GM18507 (cell line): ENCODE measurements around the gene ANAPC15.

Source experiments
- DNase-seq: peaks from one replicate; pipeline ENCODE4 v3.0.0; 2011; ENCODE audit warnings: low read depth; ENCODE audit not compliant: insufficient read length; ENCODE audit errors: extremely low spot score
- FAIRE-seq: peaks from 2 replicates; lab custom pipeline; 2011; peaks lifted over from hg19 to GRCh38; lab: Jason Lieb, UNC

ANAPC15 gene

GRCh38 chr11:72098741-72099140, 13.8 kb downstream of the ANAPC15 start:
- FAIRE-seq (no peak), DNase-seq (no peak)

- DNase-seq (peak; percentile 30), FAIRE-seq (peak; percentile 74)
These were observed 21.2 kb downstream of the ANAPC15 start for GRCh38 chr11:72091292-72091691.

DNA sequence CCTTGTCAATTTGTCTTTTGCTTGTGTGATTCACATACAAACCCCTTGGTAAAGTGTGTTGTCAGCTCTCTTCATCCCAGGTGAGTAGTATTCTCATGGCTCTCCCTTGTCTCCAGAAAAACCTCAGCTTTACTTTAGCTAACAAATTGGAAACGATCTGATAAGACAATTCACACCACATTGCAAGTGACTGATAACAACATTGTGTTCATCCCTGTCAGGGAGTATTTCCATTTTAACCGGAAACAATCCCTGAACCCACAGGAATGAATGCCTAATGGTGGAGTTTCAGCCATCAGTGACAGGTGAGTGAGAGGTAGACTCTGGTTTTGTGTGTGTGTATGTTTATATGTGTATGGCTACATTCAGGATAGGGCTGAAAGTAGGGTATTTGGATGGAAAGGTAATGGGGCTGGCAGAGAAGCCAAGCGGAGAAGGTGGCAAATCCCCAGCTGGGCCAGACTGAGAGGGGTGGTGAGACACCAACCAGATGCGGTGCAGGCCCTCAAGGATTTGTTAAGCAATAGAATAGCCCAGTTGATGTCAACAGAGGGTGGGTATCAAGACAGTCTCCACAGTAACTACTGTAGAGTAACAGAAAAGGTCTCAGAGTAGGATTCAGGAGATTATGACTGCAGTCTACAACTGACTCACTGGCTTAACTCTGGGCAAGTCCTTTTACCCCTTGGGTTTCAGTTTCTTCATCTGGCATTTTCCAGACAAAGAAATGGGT, 24.3 kb downstream of the ANAPC15 start:
- DNase-seq (no peak), FAIRE-seq (no peak)

GRCh38 chr11:72085621-72086351, 26.7 kb downstream of the ANAPC15 start:
- FAIRE-seq (no peak), DNase-seq (no peak)

DNA sequence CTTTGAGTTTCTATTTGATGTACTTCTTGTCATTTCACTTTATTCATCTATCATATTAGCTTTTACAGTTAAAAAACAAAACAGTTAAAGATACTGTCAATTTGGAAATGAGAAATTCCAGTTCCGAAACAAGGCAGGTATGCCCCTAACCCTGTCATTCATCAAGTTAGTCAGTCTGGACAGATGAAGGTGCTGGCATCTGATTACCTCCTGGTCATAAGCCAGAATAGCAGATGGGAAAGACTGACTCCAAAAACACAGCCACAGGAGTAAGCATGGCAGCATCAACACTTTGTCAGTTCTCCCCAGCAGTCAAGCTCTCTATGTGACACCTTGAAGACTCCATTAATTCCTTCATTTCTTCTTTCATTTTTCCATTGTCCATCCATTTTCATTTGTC, 27.5 kb downstream of the ANAPC15 start:
- no peak for DNase-seq
- no peak for FAIRE-seq

- FAIRE-seq = no peak
- no peak for DNase-seq
These were observed 28.4 kb downstream of the ANAPC15 start for GRCh38 chr11:72084076-72084475.

DNA sequence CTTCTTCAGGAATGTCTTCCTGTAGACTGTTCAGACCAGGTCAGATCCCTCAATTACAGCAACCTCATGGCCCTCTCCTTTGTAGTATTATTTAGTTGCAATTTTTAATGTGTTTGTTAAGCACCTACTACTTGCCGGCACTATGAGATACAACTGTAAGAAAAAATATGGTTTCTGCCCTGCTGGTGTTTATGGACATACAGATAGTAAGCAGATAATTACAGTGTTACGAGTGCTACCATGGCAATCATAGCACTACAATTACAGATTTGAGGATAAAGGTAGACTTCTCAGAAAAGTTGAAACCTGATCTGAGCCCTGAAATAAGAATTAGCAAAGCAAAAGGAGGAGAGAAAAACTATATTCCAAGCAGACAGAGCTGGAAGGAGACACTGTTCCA, 29.1 kb downstream of the ANAPC15 start:
- DNase-seq = no peak
- no peak for FAIRE-seq

GRCh38 chr11:72081821-72082453, 30.6 kb downstream of the ANAPC15 start:
- FAIRE-seq = no peak
- no peak for DNase-seq

DNA sequence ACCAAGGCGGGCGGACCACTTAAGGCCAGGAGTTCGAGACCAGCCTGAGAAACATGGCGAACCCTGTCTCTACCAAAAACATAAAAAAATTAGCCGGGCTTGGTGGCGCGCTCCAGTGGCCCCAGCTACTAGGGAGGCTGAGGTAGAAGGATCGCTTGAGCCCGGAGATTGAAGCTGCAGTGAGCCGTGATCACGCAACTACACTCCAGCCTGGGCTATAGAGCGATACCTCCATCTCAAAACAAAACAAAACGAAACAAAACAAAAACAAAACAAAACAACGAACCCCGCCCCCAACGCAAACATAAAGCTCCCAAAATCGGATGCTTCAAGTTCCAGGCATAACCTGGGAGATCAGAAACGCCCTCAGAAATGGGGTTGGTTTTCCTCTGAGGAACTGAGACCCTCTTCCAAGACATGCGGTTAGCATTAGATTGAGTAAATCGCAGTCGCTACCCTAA, 31.3 kb downstream of the ANAPC15 start:
- no peak for FAIRE-seq

GRCh38 chr11:72080326-72081183, 31.9 kb downstream of the ANAPC15 start, which contains the start of the genes LRRC51 and NUMA1:
LRRC51 (plus strand) TSS chr11:72080850; CDS start chr11:72089084, 8,234 bp downstream.
NUMA1 (minus strand) TSS chr11:72080542; CDS start chr11:72035943, 44,599 bp downstream.
- DNase-seq (peak; percentile 79), FAIRE-seq (peak; percentile 98)

More for the DNA sequence above, 31.3 kb downstream of the ANAPC15 start:
- no peak for DNase-seq

GRCh38 chr11:72079819-72080325, 32.6 kb downstream of the ANAPC15 start:
- DNase-seq = no peak

GRCh38 chr11:72078477-72078876, 34.0 kb downstream of the ANAPC15 start:
- FAIRE-seq (no peak), DNase-seq (no peak)

More at GRCh38 chr11:72079819-72080325, 32.6 kb downstream of the ANAPC15 start:
- no peak for FAIRE-seq

DNA sequence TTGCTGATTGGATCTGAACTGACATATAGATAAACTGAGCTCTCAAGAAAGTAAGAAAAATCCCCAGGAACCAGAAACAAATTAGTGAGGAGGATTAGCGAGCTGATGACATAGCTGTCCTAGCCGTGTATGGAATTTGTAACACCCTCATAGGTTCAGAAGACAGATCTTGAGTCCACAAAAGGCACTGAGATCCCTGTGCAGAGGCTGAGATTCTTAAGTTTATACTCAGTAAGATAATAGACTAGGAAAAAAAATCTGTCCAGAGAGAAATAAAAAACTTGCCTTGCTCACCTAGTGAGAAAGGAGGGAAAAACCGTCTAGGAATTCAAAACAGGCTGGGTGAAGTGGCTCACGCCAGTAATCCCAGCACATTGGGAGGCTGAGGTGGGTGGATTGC, 36.7 kb downstream of the ANAPC15 start:
- FAIRE-seq = no peak
- no peak for DNase-seq

- DNase-seq (no peak), FAIRE-seq (peak; percentile 15)
These were observed 37.4 kb downstream of the ANAPC15 start for GRCh38 chr11:72075109-72075508.

DNA sequence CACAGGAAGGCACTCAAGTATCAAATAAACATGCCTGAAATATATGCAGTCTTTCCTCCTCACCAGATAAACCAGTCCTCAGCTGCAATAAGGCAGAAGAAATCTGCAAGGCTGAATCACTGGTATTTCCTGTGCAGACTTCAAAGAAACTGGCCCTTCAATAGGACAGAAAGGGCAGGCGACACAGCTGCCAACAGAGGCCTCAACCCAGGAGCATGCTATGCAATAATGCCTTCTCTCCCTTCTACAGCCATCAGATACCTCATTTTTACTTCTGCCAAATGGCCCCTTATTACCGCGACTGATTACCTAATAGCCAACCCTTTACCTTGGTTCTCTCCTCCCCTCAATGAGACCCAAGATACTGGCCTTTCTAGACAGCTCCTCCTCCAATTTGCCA, 40.1 kb downstream of the ANAPC15 start:
- no peak for DNase-seq
- FAIRE-seq = no peak

DNA sequence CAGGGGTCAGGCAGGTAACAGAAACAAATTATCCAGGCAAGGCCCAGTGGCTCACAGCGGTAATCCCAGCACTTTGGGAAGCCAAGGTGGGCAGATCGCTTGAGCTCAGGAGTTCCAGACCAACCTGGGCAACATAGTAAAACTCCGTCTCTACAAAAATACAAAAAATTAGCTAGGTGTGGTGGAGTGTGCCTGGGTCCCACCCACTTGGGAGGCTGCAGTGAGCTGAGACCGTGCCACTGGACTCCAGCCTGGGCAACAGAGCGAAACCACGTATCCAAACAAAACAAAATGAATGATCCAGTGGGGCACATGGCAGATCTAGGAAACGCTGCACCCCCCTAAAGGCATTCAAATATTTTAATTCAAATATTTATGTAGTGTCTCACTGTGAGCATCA, 42.0 kb downstream of the ANAPC15 start:
- DNase-seq (no peak), FAIRE-seq (no peak)

DNA sequence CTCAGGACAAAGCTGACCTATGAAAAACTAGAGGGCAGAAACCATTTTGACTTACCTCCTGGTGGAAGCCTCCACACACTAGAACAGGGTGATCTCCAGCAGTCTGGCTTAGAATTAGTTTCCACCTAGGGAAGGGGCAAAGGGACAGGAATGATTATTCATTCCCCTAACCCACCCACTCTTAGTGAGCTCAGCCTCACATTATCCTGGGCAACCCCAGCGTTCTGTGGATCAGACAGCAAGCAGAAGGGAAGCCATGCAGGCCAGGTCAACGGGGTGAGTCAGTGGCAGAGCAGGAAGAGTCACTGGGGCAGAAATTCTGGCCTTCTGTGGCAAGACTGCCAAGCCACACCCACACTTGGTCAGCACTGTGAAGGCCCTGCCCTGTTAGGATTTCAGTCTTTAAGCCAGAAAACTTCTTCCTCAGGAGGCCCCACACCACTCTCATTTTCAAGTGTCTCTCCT, 42.7 kb downstream of the ANAPC15 start:
- no peak for DNase-seq
- peak; percentile 88 for FAIRE-seq

- DNase-seq (no peak), FAIRE-seq (peak; percentile 35)
These were observed 43.3 kb downstream of the ANAPC15 start for GRCh38 chr11:72069200-72069599.

- no peak for FAIRE-seq
- DNase-seq = no peak
These were observed 44.8 kb downstream of the ANAPC15 start for GRCh38 chr11:72067676-72068075.
